ENCODE results near the gene SLC50A1.
"Not testable (repeated sequence)": the region's sequence is repeated elsewhere in the genome, so short reads cannot be mapped to it uniquely, and the experiment has no call there.

The SLC50A1 gene

DNA sequence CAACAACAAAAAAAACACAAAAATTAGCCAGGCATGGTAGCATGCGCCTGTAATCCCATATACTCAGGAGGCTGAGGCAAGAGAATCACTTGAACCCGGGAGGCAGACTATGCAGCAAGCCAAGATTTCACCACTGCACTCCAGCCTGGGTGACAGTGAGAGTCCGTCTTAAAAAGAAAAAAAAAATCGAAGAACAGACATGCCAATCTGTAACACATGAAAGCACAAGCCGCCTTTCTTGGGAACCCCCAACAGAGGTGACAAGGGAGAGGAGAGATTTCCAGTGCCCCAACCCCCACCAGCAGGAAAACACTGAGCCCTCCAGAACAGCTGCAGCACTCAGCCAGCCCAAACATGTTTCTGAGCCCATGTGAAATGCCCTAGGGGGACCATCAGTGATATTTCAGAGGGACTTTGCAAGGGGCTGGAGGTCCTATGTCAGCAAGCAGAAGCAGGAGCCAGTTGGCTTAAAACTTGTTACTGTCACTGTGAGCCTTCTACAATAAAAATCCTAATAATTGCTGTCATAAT, 22.1 kb upstream of the SLC50A1 start:
- no peaks in the 10 kb centered on the region for H3K36me3 ChIP-seq
- peak overlapping the region; percentile 73 for H3K4me2 ChIP-seq
- no peaks in the 10 kb centered on the region for H4K20me1 ChIP-seq
- H3K4me3 ChIP-seq: no peak overlapping the region
- peaks cover 49% of the 10 kb centered on the region for H3K4me1 ChIP-seq
- H3K9ac ChIP-seq: no peak overlapping the region
- H3K27me3 ChIP-seq: no peaks in the 10 kb centered on the region
- H3K9me3 ChIP-seq: no peaks in the 10 kb centered on the region
- H3K27ac ChIP-seq: peak overlapping the region; percentile 1; the same call in 1 of the 2 replicates
- no peak for TF ChIP-seq Cebpa-rat (IDR thresholded peaks at IDR 0.05)

- Histone ChIP-seq H3K36me3 (no peaks in the 10 kb centered on the region), H3K4me1 (peaks cover 40% of the 10 kb centered on the region), H3K9ac (no peak overlapping the region), H3K27ac (no peak overlapping the region), H3K9me3 (no peaks in the 10 kb centered on the region), H3K27me3 (no peaks in the 10 kb centered on the region), H3K4me2 (no peak overlapping the region), H4K20me1 (no peaks in the 10 kb centered on the region), H3K4me3 (no peak overlapping the region)
- TF ChIP-seq Cebpa-rat (IDR thresholded peaks at IDR 0.05): no peak
Observed at GRCh38 chr1:155116113-155116764, 19.4 kb upstream of the SLC50A1 start.

DNA sequence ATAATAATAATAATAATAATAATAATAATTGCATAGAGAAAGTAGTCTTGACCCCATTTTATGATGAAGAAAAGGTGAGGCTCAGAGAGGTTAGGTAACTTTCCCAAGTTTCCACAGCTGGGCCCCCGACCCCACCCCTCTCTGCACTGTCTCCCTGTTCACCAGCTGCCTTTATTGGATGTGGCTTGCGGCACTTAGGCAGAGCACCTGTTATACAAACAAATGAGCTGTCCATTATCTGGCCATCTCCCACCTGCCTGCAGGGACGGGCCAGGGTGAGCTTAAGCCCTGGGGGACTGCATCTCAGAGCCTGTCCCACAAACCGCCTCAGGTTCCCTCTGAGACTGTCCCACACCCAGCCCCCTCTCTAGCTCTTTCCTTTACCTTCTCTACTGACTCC, 18.0 kb upstream of the SLC50A1 start:
- H3K4me2 ChIP-seq: peak overlapping the region; percentile 58
- no peaks in the 10 kb centered on the region for H3K36me3 ChIP-seq
- no peak overlapping the region for H3K4me3 ChIP-seq
- H3K9me3 ChIP-seq: no peaks in the 10 kb centered on the region
- no peaks in the 10 kb centered on the region for H3K27me3 ChIP-seq
- no peak overlapping the region for H3K27ac ChIP-seq
- no peak for TF ChIP-seq Cebpa-rat (IDR thresholded peaks at IDR 0.05)
- H3K9ac ChIP-seq: no peak overlapping the region
- H4K20me1 ChIP-seq: no peaks in the 10 kb centered on the region
- H3K4me1 ChIP-seq: peaks cover 30% of the 10 kb centered on the region

DNA sequence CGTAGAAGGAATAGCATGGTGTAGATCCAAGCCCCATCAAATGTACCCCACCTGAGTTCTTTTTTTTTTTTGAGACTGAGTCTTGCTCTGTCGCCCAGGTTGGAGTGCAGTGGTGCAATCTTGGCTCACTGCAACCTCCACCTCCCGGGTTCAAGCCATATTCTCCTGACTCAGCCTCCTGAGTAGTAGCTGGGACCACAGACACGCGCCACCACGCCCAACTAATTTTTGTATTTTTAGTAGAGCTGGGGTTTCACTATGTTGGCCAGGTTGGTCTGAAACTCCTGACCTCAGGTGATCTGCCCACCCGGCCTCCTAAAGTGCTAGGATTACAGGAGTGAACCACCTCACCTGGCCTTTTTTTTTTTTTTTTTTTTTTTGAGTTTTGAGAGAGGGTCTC, 17.6 kb upstream of the SLC50A1 start:
- not testable (repeated sequence) for H4K20me1 ChIP-seq, H3K27me3 ChIP-seq, H3K27ac ChIP-seq, H3K4me3 ChIP-seq, H3K9me3 ChIP-seq, H3K9ac ChIP-seq, H3K36me3 ChIP-seq
- peaks cover 25% of the 10 kb centered on the region for H3K4me1 ChIP-seq
- H3K4me2 ChIP-seq: peak overlapping the region; percentile 58

GRCh38 chr1:155120253-155120652, 15.4 kb upstream of the SLC50A1 start:
- Histone ChIP-seq H3K4me3 (no peak overlapping the region), H3K27me3 (peaks cover 3% of the 10 kb centered on the region; the same call in 1 of the 2 replicates), H3K4me1 (peaks cover 12% of the 10 kb centered on the region), H4K20me1 (no peaks in the 10 kb centered on the region), H3K27ac (no peak overlapping the region), H3K36me3 (no peaks in the 10 kb centered on the region), H3K9ac (no peak overlapping the region), H3K9me3 (no peaks in the 10 kb centered on the region), H3K4me2 (no peak overlapping the region)
- TF ChIP-seq Cebpa-rat (IDR thresholded peaks at IDR 0.05): no peak

- TF ChIP-seq Cebpa-rat (IDR thresholded peaks at IDR 0.05): no peak
- H3K27ac ChIP-seq: no peak overlapping the region
- H4K20me1 ChIP-seq: no peaks in the 10 kb centered on the region
- peaks cover 13% of the 10 kb centered on the region for H3K4me1 ChIP-seq
- H3K9me3 ChIP-seq: no peaks in the 10 kb centered on the region
- peaks cover 13% of the 10 kb centered on the region for H3K27me3 ChIP-seq
- no peak overlapping the region for H3K9ac ChIP-seq
- no peak overlapping the region for H3K4me2 ChIP-seq
- no peaks in the 10 kb centered on the region for H3K36me3 ChIP-seq
- H3K4me3 ChIP-seq: no peak overlapping the region
Observed at GRCh38 chr1:155121249-155121648, 14.4 kb upstream of the SLC50A1 start.

DNA sequence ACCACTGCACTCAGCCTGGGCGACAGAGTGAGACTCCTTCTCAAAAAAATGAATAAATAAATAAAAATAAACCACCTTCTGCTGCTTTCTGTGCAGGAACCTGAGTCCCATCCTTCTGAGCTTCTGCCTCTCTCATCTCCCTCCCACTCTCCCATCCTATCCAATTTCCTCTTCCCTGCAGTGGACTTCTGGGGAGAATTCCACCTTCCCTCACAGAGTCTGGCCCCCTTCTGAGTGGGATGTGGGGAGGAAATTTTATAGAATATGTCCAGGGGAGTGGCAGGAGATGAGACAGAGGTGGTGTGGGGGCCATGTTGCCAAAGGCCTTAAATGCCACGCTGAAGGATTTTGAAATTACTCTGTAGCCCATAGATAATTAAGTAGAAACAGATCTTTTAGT, 13.3 kb upstream of the SLC50A1 start:
- no peak overlapping the region for H3K9ac ChIP-seq
- TF ChIP-seq Cebpa-rat (IDR thresholded peaks at IDR 0.05): no peak
- H3K9me3 ChIP-seq: no peaks in the 10 kb centered on the region
- peaks cover 24% of the 10 kb centered on the region for H3K4me1 ChIP-seq
- H3K27ac ChIP-seq: no peak overlapping the region
- peaks cover 24% of the 10 kb centered on the region for H3K27me3 ChIP-seq
- H3K4me2 ChIP-seq: no peak overlapping the region
- H4K20me1 ChIP-seq: no peaks in the 10 kb centered on the region
- no peak overlapping the region for H3K4me3 ChIP-seq
- no peaks in the 10 kb centered on the region for H3K36me3 ChIP-seq

DNA sequence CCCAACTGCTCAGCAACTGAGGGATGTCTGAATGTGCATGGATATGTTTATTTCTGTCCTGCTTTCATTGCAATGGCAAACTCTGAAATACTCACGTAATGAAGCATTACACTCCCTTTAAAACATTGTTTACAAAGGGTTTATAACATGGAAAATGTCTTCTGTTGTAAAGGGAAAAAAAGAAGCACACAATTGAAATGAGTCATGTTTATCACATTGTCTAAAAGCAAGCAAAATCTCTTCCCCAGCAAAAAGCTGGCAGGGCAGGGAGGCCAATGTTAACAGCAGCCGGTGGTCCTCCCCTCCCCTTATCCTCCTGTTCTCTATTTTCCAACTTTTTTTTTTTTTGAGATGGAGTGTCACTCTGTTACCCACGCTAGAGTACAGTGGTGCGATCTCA, 11.9 kb upstream of the SLC50A1 start:
- H3K4me1 ChIP-seq: peaks cover 22% of the 10 kb centered on the region
- H3K27me3 ChIP-seq: peaks cover 35% of the 10 kb centered on the region
- no peak overlapping the region for H3K4me2 ChIP-seq
- no peak overlapping the region for H3K9ac ChIP-seq
- H3K36me3 ChIP-seq: no peaks in the 10 kb centered on the region
- TF ChIP-seq Cebpa-rat (IDR thresholded peaks at IDR 0.05): no peak
- H4K20me1 ChIP-seq: no peaks in the 10 kb centered on the region
- no peak overlapping the region for H3K4me3 ChIP-seq
- no peaks in the 10 kb centered on the region for H3K9me3 ChIP-seq
- no peak overlapping the region for H3K27ac ChIP-seq

GRCh38 chr1:155124503-155125463, 10.9 kb upstream of the SLC50A1 start:
- Histone ChIP-seq H3K4me1 (peaks cover 31% of the 10 kb centered on the region), H3K9me3 (no peaks in the 10 kb centered on the region), H3K36me3 (no peaks in the 10 kb centered on the region), H4K20me1 (no peaks in the 10 kb centered on the region), H3K4me2 (no peak overlapping the region), H3K4me3 (no peak overlapping the region), H3K27ac (no peak overlapping the region), H3K27me3 (peaks cover 35% of the 10 kb centered on the region), H3K9ac (no peak overlapping the region)
- no peak for TF ChIP-seq Cebpa-rat (IDR thresholded peaks at IDR 0.05)

GRCh38 chr1:155125511-155125945, 10.1 kb upstream of the SLC50A1 start:
- H3K9ac ChIP-seq: no peak overlapping the region
- H3K4me1 ChIP-seq: peaks cover 39% of the 10 kb centered on the region
- H3K27me3 ChIP-seq: peaks cover 35% of the 10 kb centered on the region
- no peaks in the 10 kb centered on the region for H3K36me3 ChIP-seq
- H3K4me2 ChIP-seq: no peak overlapping the region
- no peaks in the 10 kb centered on the region for H4K20me1 ChIP-seq
- H3K27ac ChIP-seq: no peak overlapping the region
- no peaks in the 10 kb centered on the region for H3K9me3 ChIP-seq
- no peak for TF ChIP-seq Cebpa-rat (IDR thresholded peaks at IDR 0.05)
- no peak overlapping the region for H3K4me3 ChIP-seq

All from BLaER1 (cell line).